GM12878 (cell line): ENCODE measurements around the gene AGAP1. TPM values are rescaled to one million over a fixed set of nuclear protein-coding genes. Genes with fewer than 3 reads are reported as not detected.

Source experiments
- BMI1 ChIP-seq: fragments of 450-650 bp; IDR thresholded peaks from 2 replicates; pipeline ENCODE4 v1.6.1; 2016; ENCODE audit warnings: mild to moderate bottlenecking, moderate library complexity, borderline replicate concordance
- CREM ChIP-seq: IDR thresholded peaks from 2 replicates; pipeline ENCODE4 v1.6.1; 2014; ENCODE audit warnings: antibody characterized with exemption, low read depth
- ESRRA ChIP-seq: IDR thresholded peaks from 2 replicates; pipeline ENCODE4 v1.6.1; 2012; ENCODE audit warnings: mild to moderate bottlenecking, low read length, improper control_type of control experiment
- HDAC2 ChIP-seq: fragments of 200-600 bp; sonication (generic); IDR thresholded peaks from 2 replicates; pipeline ENCODE4 v1.6.1; 2017
- RCOR1 ChIP-seq: conservative IDR thresholded peaks from 2 replicates; pipeline ENCODE4 v1.6.1; 2012; ENCODE audit warnings: low read depth, low read length, improper control_type of control experiment
- SIX5 ChIP-seq: IDR thresholded peaks from 2 replicates; pipeline ENCODE4 v1.6.1; 2011; ENCODE audit warnings: mild to moderate bottlenecking, low read depth, low read length, moderate library complexity; ENCODE audit not compliant: severe bottlenecking
- SUZ12 ChIP-seq: fragments of 200-600 bp; sonication (generic); IDR thresholded peaks from one replicate; pipeline ENCODE4 v1.6.1; 2018; ENCODE audit warnings: antibody characterized with exemption, mild to moderate bottlenecking; ENCODE audit not compliant: unreplicated experiment
- TCF7 ChIP-seq: IDR thresholded peaks from 2 replicates; pipeline ENCODE4 v1.6.1; 2014; ENCODE audit warnings: antibody characterized with exemption, borderline replicate concordance
- USF2 ChIP-seq: IDR thresholded peaks from 2 replicates; pipeline ENCODE4 v1.6.1; 2011; ENCODE audit warnings: low read depth, low read length, improper control_type of control experiment, borderline replicate concordance
- WRNIP1 ChIP-seq: IDR thresholded peaks from 2 replicates; pipeline ENCODE4 v1.6.1; 2011; ENCODE audit warnings: low read depth, low read length, improper control_type of control experiment, borderline replicate concordance
- polyA plus RNA-seq, 11 experiments: library from polyadenylated mRNA; depleted of rRNA in 4 of 11; unstranded in 6 of 11; stranded (reverse) in 5 of 11; fragments of >200 nt; fragmentation: Nextera tagmentation in 4 of 11; fragmentation: Illumina TruSeq in 1 of 11; extraction: Ambion mirVana in 4 of 11; extraction: Trizol in 1 of 11; gene quantifications; 1 replicate in 1 of 11; 2 replicates in 10 of 11; pipeline versions ENCODE4 v1.2.1 to v1.2.3, GENCODE V29; 2011 to 2016; ENCODE audit warnings: inconsistent platforms in 2 of 11, missing spikeins in 2 of 11, low read depth in 1 of 11
- total RNA-seq, 4 experiments: library from RNA; depleted of rRNA in 3 of 4; stranded (reverse); fragments of >200 nt in 3 of 4; fragmentation: Illumina TruSeq in 1 of 4; extraction: Trizol in 1 of 4; gene quantifications; 2 replicates each; pipeline versions ENCODE4 v1.2.1 to v1.2.3, GENCODE V29; 2013 to 2021
- TF ChIP-seq, protein P1 (sequence below): fragments of 450-650 bp; conservative IDR thresholded peaks from 2 replicates; pipeline ENCODE4 v1.6.1; 2017; ENCODE audit warnings: mild to moderate bottlenecking, moderate library complexity
- TF ChIP-seq, protein P2 (sequence below): fragments of 150-350 bp; IDR thresholded peaks from 2 replicates; pipeline ENCODE4 v1.6.1; 2014; ENCODE audit warnings: mild to moderate bottlenecking, low read depth, low read length
- TF ChIP-seq, protein P3 (sequence below): fragments of 450-650 bp; formaldehyde crosslinking; IDR thresholded peaks from 2 replicates; pipeline ENCODE4 v1.4.0; 2022; ENCODE audit warnings: mild to moderate bottlenecking, moderate library complexity

The AGAP1 gene
- total and polyA plus RNA-seq, 10 of the 15 experiments (the other 5 are each of a cell fraction or from before 2014, with no cell fraction given) = 0.05 to 0.15 (median 0.06) TPM; not detected in 7

- TF ChIP-seq, protein P1, sequence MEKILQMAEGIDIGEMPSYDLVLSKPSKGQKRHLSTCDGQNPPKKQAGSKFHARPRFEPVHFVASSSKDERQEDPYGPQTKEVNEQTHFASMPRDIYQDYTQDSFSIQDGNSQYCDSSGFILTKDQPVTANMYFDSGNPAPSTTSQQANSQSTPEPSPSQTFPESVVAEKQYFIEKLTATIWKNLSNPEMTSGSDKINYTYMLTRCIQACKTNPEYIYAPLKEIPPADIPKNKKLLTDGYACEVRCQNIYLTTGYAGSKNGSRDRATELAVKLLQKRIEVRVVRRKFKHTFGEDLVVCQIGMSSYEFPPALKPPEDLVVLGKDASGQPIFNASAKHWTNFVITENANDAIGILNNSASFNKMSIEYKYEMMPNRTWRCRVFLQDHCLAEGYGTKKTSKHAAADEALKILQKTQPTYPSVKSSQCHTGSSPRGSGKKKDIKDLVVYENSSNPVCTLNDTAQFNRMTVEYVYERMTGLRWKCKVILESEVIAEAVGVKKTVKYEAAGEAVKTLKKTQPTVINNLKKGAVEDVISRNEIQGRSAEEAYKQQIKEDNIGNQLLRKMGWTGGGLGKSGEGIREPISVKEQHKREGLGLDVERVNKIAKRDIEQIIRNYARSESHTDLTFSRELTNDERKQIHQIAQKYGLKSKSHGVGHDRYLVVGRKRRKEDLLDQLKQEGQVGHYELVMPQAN = no peak
- TF ChIP-seq HDAC2 (no peak), CREM (no peak), USF2 (no peak), SUZ12 (no peak), ESRRA (no peak), RCOR1 (no peak), TCF7 (no peak), WRNIP1 (no peak), SIX5 (no peak), BMI1 (no peak)
- TF ChIP-seq, protein P2, sequence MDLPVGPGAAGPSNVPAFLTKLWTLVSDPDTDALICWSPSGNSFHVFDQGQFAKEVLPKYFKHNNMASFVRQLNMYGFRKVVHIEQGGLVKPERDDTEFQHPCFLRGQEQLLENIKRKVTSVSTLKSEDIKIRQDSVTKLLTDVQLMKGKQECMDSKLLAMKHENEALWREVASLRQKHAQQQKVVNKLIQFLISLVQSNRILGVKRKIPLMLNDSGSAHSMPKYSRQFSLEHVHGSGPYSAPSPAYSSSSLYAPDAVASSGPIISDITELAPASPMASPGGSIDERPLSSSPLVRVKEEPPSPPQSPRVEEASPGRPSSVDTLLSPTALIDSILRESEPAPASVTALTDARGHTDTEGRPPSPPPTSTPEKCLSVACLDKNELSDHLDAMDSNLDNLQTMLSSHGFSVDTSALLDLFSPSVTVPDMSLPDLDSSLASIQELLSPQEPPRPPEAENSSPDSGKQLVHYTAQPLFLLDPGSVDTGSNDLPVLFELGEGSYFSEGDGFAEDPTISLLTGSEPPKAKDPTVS = no peak
- TF ChIP-seq, protein P3, sequence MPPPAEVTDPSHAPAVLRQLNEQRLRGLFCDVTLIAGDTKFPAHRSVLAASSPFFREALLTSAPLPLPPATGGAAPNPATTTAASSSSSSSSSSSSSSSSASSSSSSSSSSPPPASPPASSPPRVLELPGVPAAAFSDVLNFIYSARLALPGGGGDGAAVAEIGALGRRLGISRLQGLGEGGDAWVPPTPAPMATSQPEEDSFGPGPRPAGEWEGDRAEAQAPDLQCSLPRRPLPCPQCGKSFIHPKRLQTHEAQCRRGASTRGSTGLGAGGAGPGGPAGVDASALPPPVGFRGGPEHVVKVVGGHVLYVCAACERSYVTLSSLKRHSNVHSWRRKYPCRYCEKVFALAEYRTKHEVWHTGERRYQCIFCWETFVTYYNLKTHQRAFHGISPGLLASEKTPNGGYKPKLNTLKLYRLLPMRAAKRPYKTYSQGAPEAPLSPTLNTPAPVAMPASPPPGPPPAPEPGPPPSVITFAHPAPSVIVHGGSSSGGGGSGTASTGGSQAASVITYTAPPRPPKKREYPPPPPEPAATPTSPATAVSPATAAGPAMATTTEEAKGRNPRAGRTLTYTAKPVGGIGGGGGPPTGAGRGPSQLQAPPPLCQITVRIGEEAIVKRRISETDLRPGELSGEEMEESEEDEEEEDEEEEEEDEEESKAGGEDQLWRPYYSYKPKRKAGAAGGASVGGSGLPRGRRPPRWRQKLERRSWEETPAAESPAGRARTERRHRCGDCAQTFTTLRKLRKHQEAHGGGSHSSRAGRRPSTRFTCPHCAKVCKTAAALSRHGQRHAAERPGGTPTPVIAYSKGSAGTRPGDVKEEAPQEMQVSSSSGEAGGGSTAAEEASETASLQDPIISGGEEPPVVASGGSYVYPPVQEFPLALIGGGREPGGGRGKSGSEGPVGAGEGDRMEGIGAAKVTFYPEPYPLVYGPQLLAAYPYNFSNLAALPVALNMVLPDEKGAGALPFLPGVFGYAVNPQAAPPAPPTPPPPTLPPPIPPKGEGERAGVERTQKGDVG (CRISPR knock-in tag) = no peak
Observed at GRCh38 chr2:235754357-235755207, 260.7 kb downstream of the AGAP1 start (continued).
